Measurements from ENCODE around the gene CCL7. TPM values are rescaled to one million over a fixed set of nuclear protein-coding genes. Genes with fewer than 3 reads are reported as not detected.

Gene CCL7
- polyA plus RNA-seq, 3 donors, result 0.25 to 0.38 TPM; not detected in 1

DNA sequence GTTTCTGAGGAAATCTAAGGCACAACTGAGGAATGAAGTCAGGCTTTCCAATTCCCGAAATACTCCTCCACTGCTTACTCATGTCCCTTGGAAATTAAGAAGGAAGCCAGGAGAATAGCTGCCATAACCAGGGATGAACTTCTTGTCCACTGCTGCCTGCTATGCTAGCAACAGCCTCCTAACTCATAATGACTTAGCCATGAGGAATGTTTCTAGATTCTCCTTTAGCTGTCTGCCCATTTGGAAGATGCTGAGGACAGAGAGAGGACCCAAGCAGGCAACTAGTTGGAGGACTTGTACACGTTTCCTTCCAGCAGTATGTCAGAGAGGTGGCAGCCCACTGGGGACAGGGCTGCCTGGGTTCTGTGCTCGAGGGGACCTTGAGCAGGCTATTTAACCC lies 15.9 kb upstream of the CCL7 start:
- no peak for DNase-seq
- Histone ChIP-seq H3K79me2 (ENCODE audit: insufficient read depth, low read length) (no peaks in the 10 kb centered on the region), H3K27me3 (ENCODE audit: control insufficient read depth in 2 of 2, insufficient read depth in 2 of 2, low read length in 2 of 2) (no peaks in the 10 kb centered on the region), H3K9me3 (replicated peaks in 1 of 2; ENCODE audit: control insufficient read depth in 1 of 2, insufficient read depth in 1 of 2, low read length in 2 of 2) (no peaks in the 10 kb centered on the region), H3K4me2 (replicated peaks; ENCODE audit: extremely low read depth, low read length, poor library complexity, severe bottlenecking) (no peak overlapping the region), H3K4me1 (ENCODE audit: control insufficient read depth in 1 of 2, insufficient read depth in 2 of 2, low read length in 2 of 2) (peaks cover 52 to 55% of the 10 kb centered on the region in 2 donors), H3K9ac (ENCODE audit: insufficient read depth, low read length, poor library complexity, severe bottlenecking) (no peak overlapping the region), H3K36me3 (replicated peaks in 1 of 2; ENCODE audit: control insufficient read depth in 1 of 2, insufficient read depth in 2 of 2, low read length in 2 of 2) (no peaks in the 10 kb centered on the region), H4K20me1 (ENCODE audit: insufficient read depth, low read length) (no peaks in the 10 kb centered on the region), H3K4me3 (replicated peaks in 1 of 3; ENCODE audit: low read depth in 2 of 3, low read length in 3 of 3) (no peak overlapping the region), H3K27ac (ENCODE audit: low read depth in 1 of 2, low read length in 2 of 2) (no peak overlapping the region), H2AFZ (ENCODE audit: insufficient read depth, low read depth, low read length, poor library complexity, severe bottlenecking) (no peak overlapping the region)
- Mint-ChIP-seq H3K9me3 (peaks cover 0 to 4% (median 0%) of the 10 kb centered on the region in 7 donors), H3K4me3 (no peak overlapping the region), H3K36me3 (peaks cover 3 to 13% of the 10 kb centered on the region in 2 donors), H3K27ac (peak overlapping the region in 1 of 7 donors; percentile 6), H3K27me3 (ENCODE audit: low read depth in 3 of 3) (peaks cover 0 to 6% (median 3%) of the 10 kb centered on the region in 3 donors), H3K4me1 (peaks cover 51% of the 10 kb centered on the region)
- WGBS (ENCODE audit: insufficient coverage), result 80% methylated on average over 1 of the region's 3 CpGs
- TF ChIP-seq CTCF (IDR thresholded peaks at IDR 0.05), result no peak
- intact Hi-C loops (cut with micrococcal nuclease), result loop anchor here in 1 of 2 donors (10.0 kb wide), 1 partner anchor 61 kb away; the partner anchor contains the start of gene CCL8

DNA sequence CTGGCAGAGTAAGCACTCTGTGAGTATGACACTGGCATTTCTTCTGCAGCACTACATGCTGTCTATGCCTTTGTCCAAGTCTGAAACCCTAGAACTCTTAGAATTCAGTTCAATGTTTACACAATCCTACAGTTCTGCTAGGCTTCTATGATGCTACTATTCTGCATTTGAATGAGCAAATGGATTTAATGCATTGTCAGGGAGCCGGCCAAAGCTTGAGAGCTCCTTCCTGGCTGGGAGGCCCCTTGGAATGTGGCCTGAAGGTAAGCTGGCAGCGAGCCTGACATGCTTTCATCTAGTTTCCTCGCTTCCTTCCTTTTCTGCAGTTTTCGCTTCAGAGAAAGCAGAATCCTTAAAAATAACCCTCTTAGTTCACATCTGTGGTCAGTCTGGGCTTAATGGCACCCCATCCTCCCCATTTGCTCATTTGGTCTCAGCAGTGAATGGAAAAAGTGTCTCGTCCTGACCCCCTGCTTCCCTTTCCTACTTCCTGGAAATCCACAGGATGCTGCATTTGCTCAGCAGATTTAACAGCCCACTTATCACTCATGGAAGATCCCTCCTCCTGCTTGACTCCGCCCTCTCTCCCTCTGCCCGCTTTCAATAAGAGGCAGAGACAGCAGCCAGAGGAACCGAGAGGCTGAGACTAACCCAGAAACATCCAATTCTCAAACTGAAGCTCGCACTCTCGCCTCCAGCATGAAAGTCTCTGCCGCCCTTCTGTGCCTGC lies 15.2 kb upstream of the CCL7 start, which contains the start of gene CCL2:
CCL2 (plus strand) TSS at position 635 of the 730 bp plus-strand sequence; CDS start at position 700, 65 bp downstream.
- Histone ChIP-seq H3K36me3 (replicated peaks in 1 of 2; ENCODE audit: control insufficient read depth in 1 of 2, insufficient read depth in 2 of 2, low read length in 2 of 2) (no peaks in the 10 kb centered on the region), H3K27ac (ENCODE audit: low read depth in 1 of 2, low read length in 2 of 2) (no peak within 1 kb of the TSS), H3K4me1 (ENCODE audit: control insufficient read depth in 1 of 2, insufficient read depth in 2 of 2, low read length in 2 of 2) (peaks cover 46 to 48% of the 10 kb centered on the region in 2 donors), H3K4me3 (replicated peaks in 1 of 3; ENCODE audit: low read depth in 2 of 3, low read length in 3 of 3) (peak within 1 kb of the TSS in 1 of 3 experiments; percentile 59), H2AFZ (ENCODE audit: insufficient read depth, low read depth, low read length, poor library complexity, severe bottlenecking) (peak within 1 kb of the TSS; percentile 46), H3K9ac (ENCODE audit: insufficient read depth, low read length, poor library complexity, severe bottlenecking) (no peak within 1 kb of the TSS), H3K9me3 (replicated peaks in 1 of 2; ENCODE audit: control insufficient read depth in 1 of 2, insufficient read depth in 1 of 2, low read length in 2 of 2) (no peaks in the 10 kb centered on the region), H3K27me3 (ENCODE audit: control insufficient read depth in 2 of 2, insufficient read depth in 2 of 2, low read length in 2 of 2) (no peaks in the 10 kb centered on the region), H3K4me2 (replicated peaks; ENCODE audit: extremely low read depth, low read length, poor library complexity, severe bottlenecking) (peak within 1 kb of the TSS; percentile 68), H3K79me2 (ENCODE audit: insufficient read depth, low read length) (no peaks in the 10 kb centered on the region), H4K20me1 (ENCODE audit: insufficient read depth, low read length) (no peaks in the 10 kb centered on the region)
- peak within 1 kb of the TSS; percentile 61 to 83 for H3K4me3 Mint-ChIP-seq
- peaks cover 0 to 6% (median 3%) of the 10 kb centered on the region in 3 donors for H3K27me3 Mint-ChIP-seq (ENCODE audit: low read depth in 3 of 3)
- intact Hi-C loops (cut with micrococcal nuclease), result loop anchor here (5.0 to 10.0 kb wide), 3 partner anchors 33 to 107 kb away; partner anchors contain the start of genes CCL1 (in 1 of the 2) and CCL8 (in 1 of the 2)
- peaks cover 0 to 4% (median 0%) of the 10 kb centered on the region in 7 donors for H3K9me3 Mint-ChIP-seq
- TF ChIP-seq CTCF (IDR thresholded peaks at IDR 0.05), result no peak
- H3K36me3 Mint-ChIP-seq, result peaks cover 3 to 13% of the 10 kb centered on the region in 2 donors
- 0% methylated on average over 11 of the region's 11 CpGs for WGBS (ENCODE audit: insufficient coverage)
- peak within 1 kb of the TSS in 6 of 7 donors; percentile 19 to 71 (median 60) for H3K27ac Mint-ChIP-seq
- peaks cover 52% of the 10 kb centered on the region for H3K4me1 Mint-ChIP-seq
- DNase-seq, result peak in 2 of 3 donors; percentile 30 to 49
